Prostate gland (tissue), 2 donors: Measurements from ENCODE around the gene CENPN. TPM values are rescaled to one million over a fixed set of nuclear protein-coding genes. Genes with fewer than 3 reads are reported as not detected.

Source experiments
- DNase-seq: peaks from one replicate; pipeline ENCODE4 v3.0.0-alpha.2; 2019; ENCODE audit warnings: low spot score
- H3K27ac ChIP-seq, 2 donors: fragments of 200-600 bp; sonication (generic); 2 replicates each; pipeline ENCODE4 v1.5.1; 2017 to 2019
- H3K27me3 ChIP-seq: fragments of 200-600 bp; sonication (generic); replicated peaks from 2 replicates; pipeline ENCODE4 v1.5.1; 2019; ENCODE audit not compliant: insufficient read depth
- H3K36me3 ChIP-seq, 2 donors: fragments of 200-600 bp; sonication (generic); 1 replicate in 1 of 2; 2 replicates in 1 of 2; pipeline versions ENCODE4 v1.5.1 to v1.8.1; 2017 to 2019
- H3K4me1 ChIP-seq: fragments of 200-600 bp; sonication (generic); replicated peaks from 2 replicates; pipeline ENCODE4 v1.5.1; 2019
- H3K4me3 ChIP-seq, 2 donors: fragments of 200-600 bp; sonication (generic); 2 replicates each; pipeline ENCODE4 v1.5.1; 2017 to 2019
- H3K9me3 ChIP-seq: fragments of 200-600 bp; sonication (generic); 2 replicates; pipeline ENCODE4 v1.5.1; 2017
- CTCF ChIP-seq, 4 experiments: fragments of 200-600 bp in 2 of 4; fragments of 450-650 bp in 2 of 4; sonication (generic) in 2 of 4; IDR thresholded peaks; 1 replicate in 3 of 4; 2 replicates in 1 of 4; pipeline ENCODE4 v1.5.1; 2016 to 2019; ENCODE audit warnings: antibody characterized with exemption in 4 of 4, mild to moderate bottlenecking in 2 of 4, moderate library complexity in 2 of 4
- POLR2A ChIP-seq: fragments of 450-650 bp; IDR thresholded peaks from one replicate; pipeline ENCODE4 v1.6.1; 2016; ENCODE audit warnings: antibody characterized with exemption, mild to moderate bottlenecking
- POLR2AphosphoS5 ChIP-seq: sonication (generic); formaldehyde crosslinking; IDR thresholded peaks from one replicate; pipeline ENCODE4 v1.6.1; 2017; ENCODE audit warnings: antibody characterized with exemption
- WGBS: methylation state at CpG from one replicate; pipeline ENCODE4 v1.1.5; 2018; 5-methylcytosine and 5-hydroxymethylcytosine counted together
- intact Hi-C: fragments of 100-400 bp; cut with DNase I; formaldehyde crosslinking; loops from one replicate; pipeline ENCODE4 v1.14.2; 2022
- total RNA-seq, 2 donors: library from RNA; depleted of rRNA; stranded (reverse); fragments of >200 nt; gene quantifications; one replicate each; pipeline ENCODE4 v1.1.0, GENCODE V29; 2016

CENPN gene
- total RNA-seq, 2 donors from 2014 or later: 40.6 to 103 TPM

- Histone ChIP-seq H3K4me1 (no peaks in the 10 kb centered on the region), H3K27me3 (no peaks in the 10 kb centered on the region), H3K36me3 (no peaks in the 10 kb centered on the region), H3K9me3 (no peaks in the 10 kb centered on the region), H3K27ac (no peak overlapping the region), H3K4me3 (no peak overlapping the region)
- TF ChIP-seq CTCF (IDR thresholded peaks at IDR 0.05) (no peak), POLR2A (no peak), POLR2AphosphoS5 (no peak)
- DNase-seq: no peak
- intact Hi-C loops: no loop called here
- 88% methylated on average over 14 of the region's 14 CpGs for WGBS
Measured at GRCh38 chr16:81060576-81061306, 53.7 kb downstream of the CENPN start.

GRCh38 chr16:81061307-81061640 lies 54.3 kb downstream of the CENPN start:
- Histone ChIP-seq H3K27me3 (no peaks in the 10 kb centered on the region), H3K27ac (no peak overlapping the region), H3K4me3 (no peak overlapping the region), H3K9me3 (no peaks in the 10 kb centered on the region), H3K36me3 (no peaks in the 10 kb centered on the region), H3K4me1 (no peaks in the 10 kb centered on the region)
- intact Hi-C loops: no loop called here
- TF ChIP-seq CTCF (IDR thresholded peaks at IDR 0.05) (no peak), POLR2AphosphoS5 (no peak), POLR2A (no peak)
- WGBS: 87% methylated on average over 10 of the region's 10 CpGs
- DNase-seq: no peak

GRCh38 chr16:81061871-81062608 lies 55.0 kb downstream of the CENPN start:
- H3K36me3 ChIP-seq: no peaks in the 10 kb centered on the region
- H3K4me3 ChIP-seq: no peak overlapping the region
- intact Hi-C loops: no loop called here
- no peaks in the 10 kb centered on the region for H3K9me3 ChIP-seq
- no peak overlapping the region for H3K27ac ChIP-seq
- no peaks in the 10 kb centered on the region for H3K27me3 ChIP-seq
- WGBS: 90% methylated on average over 10 of the region's 10 CpGs
- DNase-seq: no peak
- no peak for TF ChIP-seq POLR2A
- TF ChIP-seq POLR2AphosphoS5: no peak
- TF ChIP-seq CTCF (IDR thresholded peaks at IDR 0.05): no peak
- H3K4me1 ChIP-seq: no peaks in the 10 kb centered on the region

GRCh38 chr16:81066681-81067080 lies 59.7 kb downstream of the CENPN start:
- peak overlapping the region; percentile 13 to 59 for H3K27ac ChIP-seq
- WGBS: 45% methylated on average over 4 of the region's 4 CpGs
- TF ChIP-seq CTCF (IDR thresholded peaks at IDR 0.05) (no peak), POLR2AphosphoS5 (no peak)
- H3K9me3 ChIP-seq: no peaks in the 10 kb centered on the region
- H3K4me3 ChIP-seq: no peak overlapping the region
- no peaks in the 10 kb centered on the region for H3K27me3 ChIP-seq
- no peak for DNase-seq
- intact Hi-C loops: no loop called here
- no peaks in the 10 kb centered on the region for H3K4me1 ChIP-seq
- no peaks in the 10 kb centered on the region for H3K36me3 ChIP-seq

- 15% methylated on average over 1 of the region's 1 CpG for WGBS
- TF ChIP-seq POLR2A (no peak), CTCF (IDR thresholded peaks at IDR 0.05) (no peak), POLR2AphosphoS5 (peak; percentile 81)
- Histone ChIP-seq H3K9me3 (no peaks in the 10 kb centered on the region), H3K27me3 (no peaks in the 10 kb centered on the region), H3K4me1 (no peaks in the 10 kb centered on the region), H3K4me3 (no peak overlapping the region), H3K27ac (peak overlapping the region; percentile 13 to 59), H3K36me3 (no peaks in the 10 kb centered on the region)
- intact Hi-C loops: no loop called here
- DNase-seq: no peak
Measured at GRCh38 chr16:81067166-81067565, 60.2 kb downstream of the CENPN start.
